Loucy (cell line): Measurements from ENCODE around the gene KCNQ4.

Experiments
- H2AFZ ChIP-seq: fragments of 200-600 bp; sonication (generic); 2 replicates; pipeline ENCODE4 v1.6.0; 2016; ENCODE audit warnings: antibody characterized with exemption, mild to moderate bottlenecking, low read length, moderate library complexity
- H3F3A ChIP-seq: fragments of 200-600 bp; 2 replicates; pipeline ENCODE4 v1.6.0; 2016; ENCODE audit warnings: antibody characterized with exemption, low read depth, mild to moderate bottlenecking
- H3K27me3 ChIP-seq: fragments of 200-600 bp; sonication (generic); 2 replicates; pipeline ENCODE4 v1.6.1; 2014; ENCODE audit warnings: low read length, mild to moderate bottlenecking; ENCODE audit not compliant: insufficient read depth, poor library complexity, severe bottlenecking
- H3K36me3 ChIP-seq: fragments of 200-600 bp; sonication (generic); 2 replicates; pipeline ENCODE4 v1.6.1; 2016; ENCODE audit warnings: low read length; ENCODE audit not compliant: insufficient read depth
- H3K4me1 ChIP-seq: fragments of 200-600 bp; sonication (generic); 2 replicates; pipeline ENCODE4 v1.5.1; 2014; ENCODE audit warnings: low read length, mild to moderate bottlenecking; ENCODE audit not compliant: insufficient read depth, poor library complexity, severe bottlenecking
- H3K4me2 ChIP-seq: fragments of 200-600 bp; sonication (generic); 2 replicates; pipeline ENCODE4 v1.6.0; 2014; ENCODE audit warnings: antibody characterized with exemption, low read length, low read depth, mild to moderate bottlenecking; ENCODE audit not compliant: poor library complexity, severe bottlenecking
- H3K4me3 ChIP-seq: fragments of 200-600 bp; sonication (generic); 2 replicates; pipeline ENCODE4 v1.5.1; 2014; ENCODE audit warnings: low read length, mild to moderate bottlenecking, mixed read lengths; ENCODE audit not compliant: poor library complexity, severe bottlenecking
- H3K79me2 ChIP-seq: fragments of 200-600 bp; sonication (generic); 2 replicates; pipeline ENCODE4 v1.6.1; 2014; ENCODE audit warnings: low read length; ENCODE audit not compliant: insufficient read depth
- H3K9ac ChIP-seq: fragments of 200-600 bp; sonication (generic); 2 replicates; pipeline ENCODE4 v1.6.0; 2014; ENCODE audit warnings: mild to moderate bottlenecking, low read depth, low read length, moderate library complexity; ENCODE audit not compliant: poor library complexity, severe bottlenecking
- H3K9me2 ChIP-seq: fragments of 200-600 bp; sonication (generic); replicated peaks from 2 replicates; pipeline ENCODE4 v1.6.1; 2016; ENCODE audit warnings: low read depth, low read length, mixed read lengths
- H3K9me3 ChIP-seq: fragments of 200-600 bp; sonication (generic); 2 replicates; pipeline ENCODE4 v1.6.1; 2014; ENCODE audit warnings: mild to moderate bottlenecking, antibody characterized with exemption, low read length, low read depth; ENCODE audit not compliant: insufficient read depth
- H4K20me1 ChIP-seq: fragments of 200-600 bp; sonication (generic); 2 replicates; pipeline ENCODE4 v1.6.0; 2014; ENCODE audit warnings: antibody characterized with exemption, low read length, mild to moderate bottlenecking; ENCODE audit not compliant: insufficient read depth, poor library complexity, severe bottlenecking
- CTCF ChIP-seq: fragments of 200-600 bp; sonication (generic); conservative IDR thresholded peaks from 2 replicates; pipeline ENCODE4 v1.5.1; 2014; ENCODE audit warnings: mild to moderate bottlenecking, antibody characterized with exemption, low read length
- EZH2phosphoT487 ChIP-seq: fragments of 200-600 bp; IDR thresholded peaks from 2 replicates; pipeline ENCODE4 v1.6.1; 2018; ENCODE audit warnings: antibody characterized with exemption, mild to moderate bottlenecking, moderate library complexity, borderline replicate concordance

The KCNQ4 gene

GRCh38 chr1:40748841-40749718 is 34.5 kb upstream of the KCNQ4 start:
- no peak overlapping the region for H2AFZ ChIP-seq
- H3K9ac ChIP-seq, result no peak overlapping the region
- TF ChIP-seq EZH2phosphoT487 (no peak), CTCF (no peak)
- no peak overlapping the region for H3K4me3 ChIP-seq
- no peaks in the 10 kb centered on the region for H3F3A ChIP-seq
- H3K9me3 ChIP-seq, result no peaks in the 10 kb centered on the region
- H3K4me1 ChIP-seq, result no peaks in the 10 kb centered on the region
- peaks cover 30% of the 10 kb centered on the region for H3K79me2 ChIP-seq
- no peaks in the 10 kb centered on the region for H4K20me1 ChIP-seq
- H3K4me2 ChIP-seq, result no peak overlapping the region
- H3K27me3 ChIP-seq, result no peaks in the 10 kb centered on the region
- H3K36me3 ChIP-seq, result peaks cover 95% of the 10 kb centered on the region
- H3K9me2 ChIP-seq, result no peaks in the 10 kb centered on the region

- Histone ChIP-seq H3K9ac (no peak overlapping the region), H3K9me3 (no peaks in the 10 kb centered on the region), H2AFZ (no peak overlapping the region), H3K4me1 (no peaks in the 10 kb centered on the region), H3K27me3 (no peaks in the 10 kb centered on the region), H3K79me2 (peaks cover 23% of the 10 kb centered on the region; the same call in 1 of the 2 replicates), H3K4me3 (no peak overlapping the region), H3K4me2 (no peak overlapping the region), H3K36me3 (peaks cover 97% of the 10 kb centered on the region), H4K20me1 (no peaks in the 10 kb centered on the region), H3F3A (no peaks in the 10 kb centered on the region), H3K9me2 (no peaks in the 10 kb centered on the region)
- TF ChIP-seq CTCF, result no peak
- TF ChIP-seq EZH2phosphoT487, result no peak
These were observed 33.8 kb upstream of the KCNQ4 start for GRCh38 chr1:40749817-40750216.

GRCh38 chr1:40750451-40750908 is 33.1 kb upstream of the KCNQ4 start:
- H3K4me2 ChIP-seq, result no peak overlapping the region
- peaks cover 98% of the 10 kb centered on the region for H3K36me3 ChIP-seq
- H4K20me1 ChIP-seq, result no peaks in the 10 kb centered on the region
- no peaks in the 10 kb centered on the region for H3K9me3 ChIP-seq
- H3K4me1 ChIP-seq, result no peaks in the 10 kb centered on the region
- H3K9ac ChIP-seq, result no peak overlapping the region
- no peaks in the 10 kb centered on the region for H3K9me2 ChIP-seq
- TF ChIP-seq EZH2phosphoT487 (no peak), CTCF (no peak)
- peaks cover 16% of the 10 kb centered on the region; the same call in 1 of the 2 replicates for H3K79me2 ChIP-seq
- no peak overlapping the region for H2AFZ ChIP-seq
- no peaks in the 10 kb centered on the region for H3K27me3 ChIP-seq
- no peak overlapping the region for H3K4me3 ChIP-seq
- H3F3A ChIP-seq, result no peaks in the 10 kb centered on the region
